Ovary (tissue), 9 donors: ENCODE data around the gene ATG5. TPM values are rescaled to one million over a fixed set of nuclear protein-coding genes. Genes with fewer than 3 reads are reported as not detected.

Experiments used
- DNase-seq, 5 donors: peaks; one replicate each; pipeline ENCODE4 v3.0.0-alpha.2; 2019 to 2020
- H3K27ac ChIP-seq, 2 donors: fragments of 200-600 bp; one replicate each; pipeline versions ENCODE4 v1.5.1 to v1.8.0; 2019 to 2022
- H3K27me3 ChIP-seq: fragments of 200-600 bp; one replicate; pipeline ENCODE4 v1.8.0; 2022
- H3K36me3 ChIP-seq: fragments of 200-600 bp; sonication (generic); one replicate; pipeline ENCODE4 v1.5.1; 2019
- H3K4me1 ChIP-seq: one replicate; pipeline ENCODE4 v1.8.1; 2013; ENCODE audit warnings: mild to moderate bottlenecking, moderate library complexity; ENCODE audit not compliant: insufficient read depth
- H3K4me3 ChIP-seq: fragments of 200-600 bp; sonication (generic); one replicate; pipeline ENCODE4 v1.5.1; 2017
- H3K9me3 ChIP-seq, 2 donors: fragments of 200-600 bp in 1 of 2; sonication (generic) in 1 of 2; one replicate each; pipeline versions ENCODE4 v1.5.1 to v1.8.1; 2013 to 2019; ENCODE audit warnings: mild to moderate bottlenecking in 1 of 2, moderate library complexity in 1 of 2
- CTCF ChIP-seq, 3 donors: fragments of 450-650 bp in 2 of 3; fragments of 200-600 bp in 1 of 3; IDR thresholded peaks; one replicate each; pipeline versions ENCODE4 v1.5.1 to v1.8.0; 2016 to 2022; ENCODE audit warnings: antibody characterized with exemption in 3 of 3, mild to moderate bottlenecking in 1 of 3
- EP300 ChIP-seq: sonication (generic); formaldehyde crosslinking; IDR thresholded peaks from one replicate; pipeline ENCODE4 v1.6.1; 2017; ENCODE audit warnings: antibody characterized with exemption
- POLR2A ChIP-seq: fragments of 450-650 bp; IDR thresholded peaks from one replicate; pipeline ENCODE4 v1.6.1; 2017; ENCODE audit warnings: antibody characterized with exemption, mild to moderate bottlenecking, moderate library complexity
- WGBS, 3 donors: extraction: QIAGEN DNeasy Blood & Tissue Kit in 1 of 3; methylation state at CpG; one replicate each; pipeline versions ENCODE4 v1.1.5 to v1.1.7; 2013 to 2017; 5-methylcytosine and 5-hydroxymethylcytosine counted together
- intact Hi-C, 4 donors: fragments of 100-400 bp; cut with DNase I; formaldehyde crosslinking; loops; one replicate each; pipeline versions ENCODE4 v1.11.0 to v1.15.1; 2022 to 2023
- polyA plus RNA-seq, 2 donors: library from polyadenylated mRNA; stranded (reverse); fragments of 200-250 nt in 1 of 2; fragments of 350-450 nt in 1 of 2; fragmentation: Illumina TruSeq in 1 of 2; extraction: RNeasy Lipid Tissue Mini Kit (QIAGEN cat#74804) in 1 of 2; gene quantifications; one replicate each; pipeline ENCODE4 v1.2.3, GENCODE V29; 2013 to 2014
- total RNA-seq, 7 donors: library from RNA; depleted of rRNA in 2 of 7; stranded (reverse); fragments of >200 nt in 2 of 7; fragmentation: NEBNext Ultra II Directional in 3 of 7; extraction: Animal tissue kit (Norgen Biotek cat#: 25700) in 3 of 7; gene quantifications; one replicate each; pipeline versions ENCODE4 v1.1.0 to v1.2.4, GENCODE V29; 2016 to 2023
- donor health status: DM: no; HTN: no; CAD: no; lungs with moderate emphysema.
- donor health status: DM: no; HTN: no; CAD: no.
- donor health status: Bipolar disorder and iron deficiency.
- donor health status: DM: yes; HTN: yes; CAD: no.
- donor health status: DM: no; HTN: no; CAD: no.
- donor health status: DM: yes; HTN: yes; CAD: no.

Gene ATG5
- total and polyA plus RNA-seq, 9 donors: 17.3 to 35.2 (median 28.3) TPM

- 76 to 83% (median 80%) methylated on average over 2 of the region's 2 CpGs for WGBS, 3 donors
- no peak for TF ChIP-seq EP300
- TF ChIP-seq POLR2A: no peak
- TF ChIP-seq CTCF (IDR thresholded peaks at IDR 0.05): no peak
- no peak for DNase-seq
Observed at GRCh38 chr6:106146852-106147351, 178.7 kb downstream of the ATG5 start.

DNA sequence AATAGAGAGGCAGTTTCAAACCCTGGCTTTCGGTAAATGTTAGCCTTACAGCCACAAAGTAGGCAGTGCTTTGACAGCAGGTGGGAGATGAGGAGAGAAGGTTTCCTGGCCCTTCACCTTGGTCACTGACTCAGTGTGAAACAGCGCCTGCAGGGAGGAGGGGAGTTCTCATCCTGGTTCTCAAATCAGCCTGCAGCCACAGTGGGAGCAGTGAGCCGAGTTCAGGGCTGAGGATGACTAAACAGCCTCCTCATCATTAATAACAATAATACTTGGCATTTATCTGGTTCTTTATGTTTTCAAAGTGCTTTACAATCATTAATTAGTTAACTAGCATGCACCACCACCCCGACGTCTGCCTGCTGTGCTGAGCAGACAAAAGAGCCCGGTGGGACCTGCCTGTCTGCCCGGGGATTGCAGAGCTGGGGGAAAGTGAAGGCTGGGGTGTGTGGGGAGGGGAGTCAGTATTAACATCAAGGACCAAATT, 179.8 kb downstream of the ATG5 start:
- TF ChIP-seq POLR2A (no peak), EP300 (no peak), CTCF (IDR thresholded peaks at IDR 0.05) (no peak)
- H3K9me3 ChIP-seq: no peaks in the 10 kb centered on the region
- H3K27ac ChIP-seq: no peak overlapping the region
- H3K36me3 ChIP-seq: no peaks in the 10 kb centered on the region
- 27 to 32% (median 31%) methylated on average over 7 of the region's 7 CpGs for WGBS, 3 donors
- no peak overlapping the region for H3K4me3 ChIP-seq
- no peak for DNase-seq
- H3K4me1 ChIP-seq: no peaks in the 10 kb centered on the region
- no peaks in the 10 kb centered on the region for H3K27me3 ChIP-seq
- intact Hi-C loops: no loop called here

More at GRCh38 chr6:106146852-106147351, 178.7 kb downstream of the ATG5 start:
- Histone ChIP-seq H3K27ac (no peak overlapping the region), H3K27me3 (no peaks in the 10 kb centered on the region), H3K36me3 (no peaks in the 10 kb centered on the region), H3K9me3 (no peaks in the 10 kb centered on the region), H3K4me3 (no peak overlapping the region), H3K4me1 (no peaks in the 10 kb centered on the region)
- intact Hi-C loops: no loop called here

GRCh38 chr6:106145144-106145543, 180.4 kb downstream of the ATG5 start:
- H3K36me3 ChIP-seq: no peaks in the 10 kb centered on the region
- H3K4me1 ChIP-seq: no peaks in the 10 kb centered on the region
- TF ChIP-seq CTCF (IDR thresholded peaks at IDR 0.05) (no peak), POLR2A (no peak), EP300 (no peak)
- no peak overlapping the region for H3K4me3 ChIP-seq
- no peak overlapping the region for H3K27ac ChIP-seq
- intact Hi-C loops: no loop called here
- no peaks in the 10 kb centered on the region for H3K27me3 ChIP-seq
- no peaks in the 10 kb centered on the region for H3K9me3 ChIP-seq
- no peak for DNase-seq
- 46 to 65% (median 54%) methylated on average over 4 of the region's 4 CpGs for WGBS, 3 donors

GRCh38 chr6:106143665-106144064, 181.9 kb downstream of the ATG5 start:
- intact Hi-C loops: no loop called here
- no peak overlapping the region for H3K4me3 ChIP-seq
- no peaks in the 10 kb centered on the region for H3K4me1 ChIP-seq
- H3K9me3 ChIP-seq: no peaks in the 10 kb centered on the region
- H3K27me3 ChIP-seq: no peaks in the 10 kb centered on the region
- no peak for TF ChIP-seq POLR2A
- no peak for TF ChIP-seq EP300
- no peak for TF ChIP-seq CTCF (IDR thresholded peaks at IDR 0.05)
- no peaks in the 10 kb centered on the region for H3K36me3 ChIP-seq
- DNase-seq: no peak
- no peak overlapping the region for H3K27ac ChIP-seq
- 84 to 91% (median 89%) methylated on average over 12 of the region's 12 CpGs for WGBS, 3 donors
